ENCODE results near the gene TRIM16.
"Not testable (repeated sequence)": the region's sequence is repeated elsewhere in the genome, so short reads cannot be mapped to it uniquely, and the experiment has no call there.

Gene TRIM16

GRCh38 chr17:15683824-15684478 is at the start of gene TRIM16:
Gene TRIM16 (minus strand): TSS chr17:15684311. CDS start chr17:15651609, 32,702 bp downstream.
- peak; percentile 60 for DNase-seq (ENCODE audit: low spot score)

- DNase-seq (ENCODE audit: low spot score), result not testable (repeated sequence)
Observed at GRCh38 chr17:15733174-15733789, 49.2 kb upstream of the TRIM16 start.

- DNase-seq (ENCODE audit: low spot score), result not testable (repeated sequence)
Observed at GRCh38 chr17:15731900-15732299, 47.8 kb upstream of the TRIM16 start, which contains the start of gene TBC1D26. Gene TBC1D26 (plus strand): TSS chr17:15732283. CDS start chr17:15735349, 3,066 bp downstream.

GRCh38 chr17:15730535-15730934 is 46.4 kb upstream of the TRIM16 start:
- not testable (repeated sequence) for DNase-seq (ENCODE audit: low spot score)

GRCh38 chr17:15716601-15717563 is 32.8 kb upstream of the TRIM16 start:
- not testable (repeated sequence) for DNase-seq (ENCODE audit: low spot score)

GRCh38 chr17:15708879-15709278 is 24.8 kb upstream of the TRIM16 start:
- DNase-seq (ENCODE audit: low spot score), result not testable (repeated sequence)

GRCh38 chr17:15704813-15705212 is 20.7 kb upstream of the TRIM16 start:
- DNase-seq (ENCODE audit: low spot score), result not testable (repeated sequence)

GRCh38 chr17:15704239-15704638 is 20.1 kb upstream of the TRIM16 start:
- not testable (repeated sequence) for DNase-seq (ENCODE audit: low spot score)

GRCh38 chr17:15699937-15700336 is 15.8 kb upstream of the TRIM16 start:
- DNase-seq (ENCODE audit: low spot score), result not testable (repeated sequence)

- DNase-seq (ENCODE audit: low spot score), result peak; percentile 96
Observed at GRCh38 chr17:15699413-15699924, 15.4 kb upstream of the TRIM16 start, which contains the start of gene ZNF286A. Gene ZNF286A (plus strand): TSS chr17:15699752. CDS start chr17:15700330, 578 bp downstream.

- DNase-seq (ENCODE audit: low spot score), result not testable (repeated sequence)
Observed at GRCh38 chr17:15698967-15699366, 14.9 kb upstream of the TRIM16 start.

- DNase-seq (ENCODE audit: low spot score), result not testable (repeated sequence)
Observed at GRCh38 chr17:15687494-15687893, 3.4 kb upstream of the TRIM16 start.

GRCh38 chr17:15683135-15683534 is 976 bp downstream of the TRIM16 start:
- DNase-seq (ENCODE audit: low spot score), result not testable (repeated sequence)

- DNase-seq (ENCODE audit: low spot score), result not testable (repeated sequence)
Observed at GRCh38 chr17:15675991-15676390, 8.1 kb downstream of the TRIM16 start.

GRCh38 chr17:15674640-15675039 is 9.5 kb downstream of the TRIM16 start:
- not testable (repeated sequence) for DNase-seq (ENCODE audit: low spot score)

GRCh38 chr17:15669526-15669925 is 14.6 kb downstream of the TRIM16 start:
- DNase-seq (ENCODE audit: low spot score), result not testable (repeated sequence)

GRCh38 chr17:15663691-15664090 is 20.4 kb downstream of the TRIM16 start:
- no peak for DNase-seq (ENCODE audit: low spot score)

GRCh38 chr17:15663176-15663575 is 20.9 kb downstream of the TRIM16 start:
- DNase-seq (ENCODE audit: low spot score), result no peak

- DNase-seq (ENCODE audit: low spot score), result no peak
Observed at GRCh38 chr17:15662681-15663080, 21.4 kb downstream of the TRIM16 start.

- DNase-seq (ENCODE audit: low spot score), result no peak
Observed at GRCh38 chr17:15660077-15660476, 24.0 kb downstream of the TRIM16 start.

GRCh38 chr17:15659663-15660062 is 24.4 kb downstream of the TRIM16 start:
- DNase-seq (ENCODE audit: low spot score), result no peak

- no peak for DNase-seq (ENCODE audit: low spot score)
Observed at GRCh38 chr17:15659236-15659635, 24.9 kb downstream of the TRIM16 start.
